Non-pigmented ciliary epithelial cell (primary cell): ENCODE data around the gene ZCCHC7.
A peak's percentile ranks its signal among the peaks of the same experiment; 100 is the strongest.

Source experiments
- DNase-seq: peaks from one replicate; pipeline ENCODE4 v3.0.0-alpha.2; 2010; ENCODE audit warnings: low read depth

ZCCHC7 gene

DNA sequence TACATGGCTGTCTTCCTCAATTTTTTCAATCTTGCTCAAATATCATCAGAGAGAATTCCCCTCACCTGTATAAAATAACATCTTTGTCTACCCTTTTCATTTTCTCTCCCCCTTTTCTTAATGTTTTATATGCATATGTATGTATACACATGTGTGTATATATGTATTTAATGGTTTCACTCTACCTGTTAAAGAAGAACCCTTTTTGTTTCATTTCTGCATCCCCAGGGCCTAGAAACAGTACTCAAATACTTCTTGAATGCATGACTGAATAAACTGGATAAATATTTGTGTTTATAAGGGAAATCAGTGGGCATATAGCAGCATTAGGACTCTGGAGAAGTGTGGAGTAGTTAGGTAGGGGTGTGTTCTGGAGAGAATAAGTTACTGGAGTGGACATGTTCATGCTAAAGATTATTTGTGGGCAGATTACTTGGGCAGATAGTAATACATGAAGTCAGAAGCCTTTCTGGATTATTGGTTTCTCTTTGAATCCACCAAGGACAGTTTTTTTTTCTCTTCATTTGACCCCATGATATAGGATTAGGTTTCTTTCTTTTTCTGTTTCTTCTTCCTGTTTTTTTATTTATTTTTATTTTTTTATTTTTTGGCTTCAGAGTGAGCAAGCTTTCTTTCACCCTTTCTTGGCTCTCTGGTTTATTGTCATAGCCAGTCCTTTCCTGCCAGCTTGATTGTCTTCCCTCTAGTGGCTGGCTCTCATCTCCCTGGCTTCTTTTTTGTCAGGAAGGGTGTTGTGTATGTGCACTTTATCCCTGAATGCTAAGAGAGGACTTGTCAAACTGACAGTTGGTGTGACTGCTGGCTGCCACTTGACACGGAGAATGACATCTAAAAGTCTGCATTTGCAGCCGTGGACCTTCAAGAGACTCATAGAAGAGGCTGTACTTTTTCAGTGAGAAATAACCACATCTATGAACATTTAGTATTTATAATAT, 89.3 kb downstream of the ZCCHC7 start:
- no peak for DNase-seq

DNA sequence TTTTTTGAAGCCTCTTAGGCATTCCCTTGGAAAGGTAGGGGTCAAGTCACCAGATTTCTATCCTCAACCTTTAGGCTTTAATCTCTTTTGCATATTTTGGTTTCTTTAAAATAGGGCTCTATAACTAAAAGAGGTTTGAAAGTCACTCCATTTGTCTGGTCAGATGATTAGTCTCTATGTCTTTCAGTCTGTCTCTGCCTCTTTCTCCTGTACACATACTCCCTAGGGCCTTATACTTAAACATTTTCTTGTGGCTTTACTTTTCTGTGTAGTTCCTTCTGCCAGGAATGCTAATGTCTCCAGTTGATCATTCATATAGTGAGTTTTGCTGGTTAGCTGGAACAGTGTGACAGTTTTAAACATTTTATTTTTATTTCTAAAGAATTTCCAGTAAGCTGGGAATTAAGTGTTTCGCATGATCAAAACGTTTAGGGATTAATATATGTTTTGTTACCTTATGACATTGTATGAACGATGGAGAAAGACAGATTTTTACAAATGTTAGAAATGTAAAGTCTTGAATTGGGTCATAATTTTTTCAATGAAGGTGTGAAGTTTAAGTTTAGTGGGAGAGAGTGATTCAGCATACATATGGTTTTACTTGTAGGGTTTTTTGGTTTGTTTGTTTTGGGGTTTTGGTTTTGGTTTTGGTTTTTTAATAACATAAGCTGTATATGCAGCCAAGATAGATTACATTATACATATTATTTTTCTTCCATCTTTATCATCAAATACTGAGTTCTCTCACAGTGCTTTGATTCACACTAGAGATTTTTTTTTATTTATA, 90.6 kb downstream of the ZCCHC7 start:
- no peak for DNase-seq

DNA sequence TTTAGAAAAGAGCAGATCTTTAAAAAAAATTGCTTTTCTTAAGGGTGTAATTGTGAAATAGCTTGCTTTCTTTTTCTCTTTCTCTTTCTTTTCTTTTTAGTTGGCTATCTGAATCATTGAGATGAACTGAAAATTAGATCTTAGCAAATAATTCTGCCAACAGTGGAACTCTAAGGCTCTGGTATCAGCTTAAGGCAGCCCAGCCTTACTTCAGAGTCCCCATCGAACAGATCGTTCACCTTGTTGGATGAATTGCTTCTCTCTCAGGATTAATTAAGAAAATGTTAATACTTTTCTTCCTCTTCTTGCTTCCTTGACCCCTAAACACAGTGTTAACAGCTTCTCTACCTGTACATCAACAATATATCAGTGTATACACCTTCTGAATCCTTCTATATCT, 92.1 kb downstream of the ZCCHC7 start:
- no peak for DNase-seq

DNA sequence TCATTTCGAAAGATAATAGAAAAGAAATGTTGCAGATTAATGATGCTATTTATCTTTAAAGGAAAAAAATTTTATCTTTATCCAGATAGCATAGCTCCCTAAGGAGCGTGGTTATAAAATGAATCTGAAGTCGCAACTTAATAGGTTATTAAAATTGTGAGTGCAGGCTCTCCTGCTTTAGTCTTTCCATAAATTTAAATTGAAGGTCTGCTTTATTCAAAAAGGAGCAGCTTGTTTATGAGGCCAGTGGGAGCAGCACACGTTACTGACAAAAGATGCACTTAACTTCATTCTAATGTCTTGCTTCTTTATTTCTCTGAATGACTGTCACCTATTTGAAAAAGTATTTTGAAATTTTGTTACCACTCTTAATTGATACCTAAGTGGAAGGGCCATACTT, 95.0 kb downstream of the ZCCHC7 start:
- no peak for DNase-seq

DNA sequence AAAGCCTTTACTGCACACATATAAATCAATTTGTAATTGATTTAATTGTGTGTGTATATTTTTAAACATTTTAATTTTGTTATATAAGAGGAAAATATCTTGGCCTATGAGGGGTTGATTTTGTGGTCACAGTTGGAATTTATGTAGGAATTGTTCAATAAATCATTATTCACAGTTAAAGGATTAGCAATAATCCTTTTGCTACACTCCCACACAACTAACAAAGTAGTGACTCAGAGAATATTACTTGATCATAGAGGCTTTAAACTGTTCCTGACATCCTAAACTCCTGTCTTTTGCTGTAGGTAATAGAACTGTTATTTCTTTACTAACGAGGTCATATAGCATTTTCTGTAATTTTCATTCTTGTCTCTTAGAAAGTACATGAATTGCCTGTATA, 95.5 kb downstream of the ZCCHC7 start:
- DNase-seq: no peak

DNA sequence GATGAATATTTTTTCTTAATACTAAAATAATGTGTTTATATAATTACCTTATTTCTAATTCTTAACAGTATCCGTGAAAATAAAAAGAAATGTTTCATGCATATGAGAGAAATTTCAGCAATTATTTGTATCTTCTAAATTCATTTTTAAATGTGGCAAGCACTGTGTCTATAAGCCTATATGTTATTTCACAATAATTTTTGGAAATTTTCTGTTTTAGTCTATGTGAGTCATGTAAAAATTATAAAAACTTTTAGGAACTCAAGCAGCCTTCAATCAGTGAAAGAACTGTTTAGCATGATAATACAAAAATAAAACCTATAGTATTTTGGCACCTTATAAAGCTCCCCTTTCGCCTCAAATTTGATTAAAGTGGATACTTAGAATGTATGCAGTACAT, 96.8 kb downstream of the ZCCHC7 start:
- DNase-seq: no peak

DNA sequence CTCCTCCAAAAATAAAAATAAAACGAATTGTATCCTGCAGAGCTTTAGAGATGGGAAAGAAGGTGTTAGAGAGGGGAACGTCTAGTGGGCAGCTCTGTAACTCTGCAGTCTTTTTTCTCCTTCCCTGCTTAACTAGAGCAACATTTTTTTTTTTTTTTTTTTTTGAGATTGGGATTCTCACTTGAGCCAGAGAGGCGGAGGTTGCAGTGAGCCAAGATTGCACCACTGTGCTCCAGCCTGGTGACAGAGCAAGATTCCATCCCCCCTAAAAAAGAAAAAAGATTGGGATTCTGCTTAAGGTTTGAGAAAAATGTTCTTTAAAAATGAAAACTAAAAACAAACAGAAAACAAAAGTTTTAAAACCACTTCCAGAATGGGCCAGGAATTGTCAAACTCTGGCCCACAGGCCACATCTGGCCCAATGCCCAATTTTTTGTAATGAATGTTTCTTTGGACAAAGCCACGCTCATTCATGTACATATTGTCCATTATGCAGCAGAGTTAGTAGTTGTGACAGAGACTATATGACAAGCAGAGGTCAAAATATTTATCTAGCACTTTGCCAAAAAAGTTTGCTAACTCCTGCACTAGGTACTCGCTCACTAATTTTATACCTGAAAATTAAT, 98.5 kb downstream of the ZCCHC7 start:
- DNase-seq: no peak

DNA sequence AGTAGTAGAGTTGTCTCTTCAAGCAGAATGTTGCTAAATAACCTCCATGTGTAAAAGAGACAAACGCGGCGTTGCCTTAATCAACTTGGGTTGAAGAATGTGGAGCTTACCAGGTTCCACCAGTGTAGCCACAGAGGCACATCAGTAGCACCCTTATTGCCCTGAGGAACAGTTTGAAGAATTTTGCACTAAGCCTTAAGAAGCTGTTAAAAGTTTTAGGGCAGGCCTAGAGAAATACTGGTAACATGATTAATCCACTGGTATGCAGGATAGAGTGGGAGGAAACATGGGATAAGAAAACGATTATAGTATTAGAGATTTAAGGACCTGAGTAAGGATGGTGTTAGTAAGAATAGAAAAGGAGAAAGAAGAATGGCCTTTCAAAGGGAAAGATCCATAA, 100.6 kb downstream of the ZCCHC7 start:
- DNase-seq: peak; percentile 15

DNA sequence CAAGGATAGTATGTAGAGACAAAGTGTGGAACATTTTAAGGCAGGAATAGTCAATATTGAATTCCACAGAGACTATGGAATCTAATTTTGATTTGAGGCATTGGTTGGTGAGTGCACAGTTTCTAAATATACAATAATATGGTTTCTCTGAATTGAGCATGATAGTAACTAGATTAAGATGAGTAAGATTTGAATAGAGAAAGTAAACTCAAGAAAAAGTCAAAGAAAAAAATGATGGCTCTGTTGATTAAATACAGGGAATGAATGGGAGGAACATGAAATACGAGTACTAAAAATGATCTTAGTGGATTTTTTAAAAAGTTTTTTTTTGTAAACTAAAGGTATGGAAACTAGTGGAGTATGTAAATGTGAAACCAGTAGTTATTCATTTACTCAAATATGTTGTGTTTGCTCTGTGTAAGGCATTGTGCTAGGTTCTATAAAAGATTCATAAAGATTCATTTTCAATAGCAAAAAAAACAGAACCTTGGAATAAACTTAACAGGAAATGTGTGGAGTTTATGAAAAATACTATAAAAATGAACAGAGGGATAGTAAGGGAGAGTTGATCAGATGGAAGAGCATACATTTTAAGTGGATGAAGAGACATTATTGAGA, 101.2 kb downstream of the ZCCHC7 start:
- DNase-seq: no peak

DNA sequence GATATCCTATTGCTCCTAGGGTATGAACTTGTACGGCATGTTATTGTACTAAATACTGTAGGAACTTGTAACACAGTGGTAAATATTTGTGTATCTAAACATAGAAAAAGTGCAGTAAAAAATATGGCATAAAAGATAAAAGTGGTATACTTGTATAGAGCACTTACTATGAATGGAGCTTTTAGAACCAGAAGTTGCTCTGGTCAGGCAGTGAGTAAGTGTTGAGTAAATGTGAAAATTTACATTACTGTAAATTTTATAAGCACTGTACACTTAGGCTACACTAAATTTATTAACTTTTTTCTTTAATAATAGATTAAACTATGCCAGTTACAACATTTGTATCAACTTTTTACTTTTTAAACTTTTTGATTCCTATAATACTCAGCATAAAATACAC, 109.1 kb downstream of the ZCCHC7 start:
- no peak for DNase-seq

DNA sequence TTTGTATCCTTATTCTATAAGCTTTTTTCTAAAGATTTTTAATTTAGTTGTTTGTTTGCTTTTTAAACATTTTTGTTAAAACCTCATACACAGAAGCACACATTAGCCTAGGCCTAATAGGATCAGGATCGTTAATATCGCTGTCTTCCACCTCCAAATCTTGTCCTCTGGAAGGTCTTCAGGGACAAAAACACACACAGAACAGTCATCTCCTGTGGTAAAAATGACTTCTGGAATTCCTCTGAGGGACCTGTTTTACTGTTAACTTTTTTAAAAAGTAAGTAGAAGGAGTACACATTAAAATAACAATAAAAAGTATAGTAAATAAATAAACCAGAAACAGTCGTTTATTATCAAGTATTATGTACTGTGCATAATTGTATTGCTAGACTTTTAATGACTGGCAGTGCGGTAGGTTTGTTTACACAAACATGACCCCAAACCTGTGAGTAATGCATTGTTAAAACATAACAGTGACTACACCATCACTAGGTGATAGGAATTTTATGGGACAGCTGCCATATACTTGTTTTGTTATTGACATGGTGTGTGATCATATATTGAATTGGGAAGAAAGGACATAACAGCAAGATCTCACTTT, 109.6 kb downstream of the ZCCHC7 start:
- DNase-seq: peak; percentile 8

DNA sequence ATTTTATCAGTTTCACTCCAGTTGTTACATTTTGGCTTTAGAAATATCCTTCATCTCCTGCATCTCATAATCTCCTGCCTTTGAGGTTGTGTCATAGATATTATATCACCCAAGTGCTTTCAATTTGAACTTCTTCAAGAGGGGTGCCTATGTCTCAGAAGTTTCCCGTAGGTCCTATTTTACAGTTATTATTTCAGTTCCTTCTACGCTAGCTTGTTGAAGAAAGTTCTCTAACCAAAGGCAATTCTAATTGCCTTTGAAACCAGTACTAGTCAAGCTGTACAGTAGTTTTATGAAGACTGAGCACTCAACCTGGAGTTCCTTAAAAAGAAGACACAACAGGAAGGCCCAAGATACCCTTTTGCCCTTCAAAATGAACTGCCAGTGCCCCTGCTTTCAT, 116.4 kb downstream of the ZCCHC7 start:
- no peak for DNase-seq

DNA sequence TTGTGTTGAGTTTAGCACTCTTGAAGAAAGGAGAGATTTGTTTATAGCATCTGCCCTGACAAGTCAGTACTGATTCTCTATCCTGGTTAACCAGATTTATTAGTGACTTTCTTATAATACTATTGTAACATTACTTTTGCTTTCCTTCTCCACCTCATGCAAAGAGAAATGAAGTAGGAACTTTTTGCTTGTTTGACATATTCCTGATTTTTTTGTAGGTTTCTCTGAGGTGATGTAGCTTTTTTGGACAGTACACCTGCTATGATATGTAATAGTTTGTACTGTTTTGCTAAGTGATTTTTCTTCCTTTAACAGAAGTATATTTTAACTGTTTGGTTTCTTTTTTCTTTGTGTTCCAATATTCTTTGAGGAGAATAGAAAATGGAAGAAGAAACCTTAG, 117.7 kb downstream of the ZCCHC7 start:
- no peak for DNase-seq

DNA sequence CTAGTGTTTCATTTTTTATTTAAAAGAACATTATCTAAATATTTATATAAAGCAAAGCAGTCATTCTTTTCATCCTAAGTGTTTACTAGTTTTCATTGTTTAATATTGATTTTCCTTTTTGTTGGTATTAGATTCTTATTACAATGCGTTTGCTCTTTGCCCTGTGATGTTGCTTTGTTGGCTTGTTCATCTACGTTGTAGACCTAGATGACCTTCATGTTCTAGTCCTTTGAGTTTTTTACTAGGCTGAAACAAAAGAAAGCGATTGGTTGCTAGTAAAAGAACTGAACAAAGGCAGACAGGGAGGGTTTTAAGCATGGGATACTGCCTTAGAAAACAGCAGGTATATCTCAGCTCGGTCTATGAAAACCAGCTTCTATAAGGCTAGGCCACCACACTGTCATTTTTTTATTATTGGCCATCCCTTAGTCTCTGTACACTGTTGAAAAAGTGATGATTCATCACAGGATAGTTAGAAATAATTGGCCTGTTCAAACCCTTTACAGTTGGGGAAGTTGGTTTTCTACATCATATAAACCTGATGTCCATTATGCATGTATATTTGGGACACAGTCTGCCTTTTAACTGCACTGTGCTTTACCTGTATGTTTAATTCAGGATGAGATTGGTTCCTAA, 119.0 kb downstream of the ZCCHC7 start:
- DNase-seq: no peak

DNA sequence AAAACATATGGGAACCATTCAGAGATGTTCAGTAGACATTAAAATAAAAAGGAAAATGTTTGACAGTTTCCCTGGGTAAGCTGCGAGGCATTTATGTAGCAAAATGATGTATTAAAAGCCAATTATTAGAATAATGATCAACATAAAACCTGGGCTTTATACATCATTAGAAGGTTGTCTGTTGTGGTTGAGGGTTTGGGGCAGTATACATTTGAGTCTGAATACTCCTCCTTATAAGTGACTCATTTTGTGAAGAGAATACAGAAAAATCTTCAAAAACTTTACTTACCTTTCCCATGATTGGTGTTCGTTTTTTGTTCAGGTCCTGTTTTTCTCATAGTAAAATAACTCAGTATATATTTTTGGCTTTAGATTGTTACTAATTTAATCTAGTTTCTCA, 119.5 kb downstream of the ZCCHC7 start:
- DNase-seq: no peak

DNA sequence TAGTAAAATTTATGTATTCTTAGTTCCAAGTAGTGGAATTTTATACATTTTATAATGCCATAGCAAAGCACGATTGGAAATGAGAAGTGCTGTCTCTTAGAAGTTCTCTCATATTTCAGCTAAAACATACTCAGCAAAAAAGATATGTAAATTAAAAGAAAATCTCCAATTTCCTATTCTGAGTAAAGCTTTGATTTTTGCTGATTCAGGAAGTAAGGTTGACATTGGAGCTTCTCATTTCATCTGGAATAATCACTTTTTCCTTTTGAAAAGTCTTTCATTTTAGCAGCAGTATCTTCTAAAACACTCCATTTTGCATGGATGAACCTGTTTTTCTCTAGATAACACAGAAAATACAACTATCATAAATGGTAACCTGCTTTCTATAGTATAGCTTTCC, 121.0 kb downstream of the ZCCHC7 start:
- DNase-seq: no peak

DNA sequence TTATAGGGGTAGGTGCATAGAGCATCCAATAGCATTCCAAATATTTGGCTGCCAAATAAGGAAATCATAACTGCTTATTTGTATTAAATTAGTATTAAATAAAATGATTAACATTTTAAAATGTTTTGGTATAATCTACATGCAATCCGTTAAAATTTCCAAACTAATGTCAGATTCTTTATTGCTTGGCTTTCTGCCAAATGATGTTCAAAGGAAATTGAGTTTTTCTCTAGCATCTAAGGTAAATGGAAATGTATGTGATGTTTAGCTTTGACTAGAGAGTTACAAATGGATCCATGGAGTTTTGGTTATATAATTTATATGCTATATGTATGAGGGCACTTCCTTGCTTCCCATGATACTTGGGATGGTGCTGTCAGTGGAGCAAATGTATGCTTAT, 121.7 kb downstream of the ZCCHC7 start:
- no peak for DNase-seq

DNA sequence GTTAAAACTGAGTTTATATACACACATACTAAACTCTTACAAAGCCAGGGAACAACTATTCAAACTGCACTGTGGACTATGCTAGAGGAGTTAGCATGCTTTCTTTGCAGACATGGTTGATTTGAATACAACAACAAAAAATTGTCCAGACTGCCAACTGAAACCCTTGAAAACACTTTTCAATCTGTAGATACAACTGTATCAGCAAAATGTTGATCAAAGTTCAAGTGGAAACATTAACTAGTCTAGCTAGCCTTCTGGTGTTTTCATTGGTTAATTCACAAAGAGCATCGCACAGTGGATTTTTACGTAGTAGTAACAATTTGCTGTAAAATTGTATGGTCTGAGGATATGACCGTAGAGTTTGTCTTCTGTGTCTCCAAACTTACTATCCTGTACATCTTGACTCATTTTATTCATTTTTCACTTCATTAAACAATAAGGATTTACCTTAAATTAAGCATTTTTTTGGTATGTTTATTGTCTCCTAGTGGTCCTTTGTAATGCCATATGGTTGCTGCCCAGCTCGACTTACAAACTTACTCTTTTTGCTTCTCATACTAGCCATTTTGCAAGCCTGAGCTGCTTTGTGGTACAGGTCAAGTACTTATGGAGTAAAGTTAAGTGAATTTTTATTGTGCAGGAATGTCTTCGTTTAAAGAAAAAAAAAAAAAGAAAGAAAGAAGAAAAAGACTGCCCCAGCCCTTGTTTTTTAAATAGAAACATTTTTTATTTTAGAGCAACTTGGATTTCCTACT, 123.4 kb downstream of the ZCCHC7 start:
- DNase-seq: no peak

DNA sequence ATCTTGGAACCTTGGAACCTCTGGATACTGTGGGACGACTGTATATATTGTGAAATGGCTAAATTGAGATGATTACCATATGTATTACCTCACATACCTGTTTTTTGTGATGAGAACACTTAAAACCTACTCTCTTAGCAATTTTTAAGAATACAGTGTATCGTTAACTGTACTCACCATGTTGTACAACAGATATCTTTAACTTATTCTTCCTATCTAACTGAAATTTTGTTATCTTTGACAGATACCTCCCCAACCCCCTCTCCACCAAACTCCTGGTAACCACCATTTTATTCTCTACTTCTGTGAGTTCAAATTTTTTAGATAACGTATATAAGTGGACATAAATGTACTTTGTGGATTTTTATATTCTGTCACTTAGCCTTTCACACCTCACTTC, 126.5 kb downstream of the ZCCHC7 start:
- DNase-seq: no peak

DNA sequence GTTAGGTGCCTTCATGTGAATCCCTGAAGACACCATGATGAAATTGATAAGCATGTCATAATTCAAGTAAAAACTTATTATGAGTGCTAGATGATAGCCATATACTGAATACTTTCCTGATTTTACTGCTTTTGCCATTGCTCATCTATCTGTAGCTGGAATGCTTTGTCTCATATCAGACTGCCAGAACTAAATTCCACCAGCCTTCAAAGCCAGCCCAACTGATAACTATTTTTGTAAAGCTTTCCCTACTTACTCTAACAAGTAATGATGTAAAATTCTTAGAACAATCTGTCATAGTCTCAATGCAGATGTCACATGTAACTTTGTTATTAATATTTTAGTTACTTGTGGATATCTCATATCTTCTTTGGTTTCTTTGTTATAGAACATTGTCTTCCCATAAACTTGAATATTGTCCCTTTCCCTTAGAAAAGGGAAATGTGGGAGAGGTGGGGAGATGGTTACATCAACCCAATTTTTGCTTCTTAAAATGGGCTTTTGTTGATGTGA, 128.3 kb downstream of the ZCCHC7 start:
- DNase-seq: no peak

DNA sequence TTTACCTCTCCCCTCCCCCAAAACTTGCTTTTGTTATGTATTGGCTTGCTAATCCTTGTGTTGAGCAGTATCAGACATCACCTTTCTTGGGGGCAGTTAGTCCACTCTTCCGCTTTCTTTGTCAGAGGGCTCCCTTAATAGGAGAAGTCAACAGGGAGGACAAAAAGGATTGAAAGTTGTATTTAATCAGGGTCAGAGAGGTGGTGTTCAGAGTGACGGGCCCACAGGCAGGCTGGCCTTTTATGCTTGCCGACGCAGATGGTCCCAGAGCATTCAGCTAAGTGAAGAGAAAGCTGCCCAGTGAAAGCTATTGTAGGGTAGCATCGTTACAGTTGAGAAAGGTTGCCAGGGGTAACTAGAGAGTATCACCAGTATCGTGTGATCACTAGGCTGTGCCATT, 131.1 kb downstream of the ZCCHC7 start:
- DNase-seq: no peak
